Neural progenitor cell (in vitro differentiated cells): ENCODE data around the gene CNTD1. TPM values are rescaled to one million over a fixed set of nuclear protein-coding genes. Genes with fewer than 3 reads are reported as not detected.
"Not testable (repeated sequence)": the region's sequence is repeated elsewhere in the genome, so short reads cannot be mapped to it uniquely, and the experiment has no call there.

Source experiments
- DNase-seq: peaks from one replicate; pipeline ENCODE4 v3.0.0-alpha.2; 2016; ENCODE audit warnings: low spot score
- H2AFZ ChIP-seq: fragments of 200-600 bp; sonication (generic); replicated peaks from 2 replicates; pipeline ENCODE4 v1.6.1; 2016; ENCODE audit warnings: antibody characterized with exemption
- H3F3A ChIP-seq: fragments of 200-600 bp; sonication (generic); 2 replicates; pipeline ENCODE4 v1.6.1; 2016; ENCODE audit warnings: antibody characterized with exemption, low read depth
- H3K27ac ChIP-seq: fragments of 200-600 bp; sonication (generic); 2 replicates; pipeline ENCODE4 v1.5.1; 2016; ENCODE audit warnings: mild to moderate bottlenecking
- H3K27me3 ChIP-seq: fragments of 200-600 bp; sonication (generic); 2 replicates; pipeline ENCODE4 v1.6.1; 2016; ENCODE audit warnings: mild to moderate bottlenecking, moderate library complexity
- H3K36me3 ChIP-seq: fragments of 200-600 bp; sonication (generic); 2 replicates; pipeline ENCODE4 v1.5.1; 2016
- H3K4me1 ChIP-seq: fragments of 200-600 bp; sonication (generic); 2 replicates; pipeline ENCODE4 v1.6.1; 2016; ENCODE audit warnings: mixed run types
- H3K4me2 ChIP-seq: fragments of 200-600 bp; sonication (generic); 2 replicates; pipeline ENCODE4 v1.6.1; 2016
- H3K4me3 ChIP-seq: fragments of 200-600 bp; sonication (generic); 2 replicates; pipeline ENCODE4 v1.5.1; 2016
- H3K79me2 ChIP-seq: fragments of 200-600 bp; sonication (generic); 2 replicates; pipeline ENCODE4 v1.6.1; 2016; ENCODE audit warnings: low read depth
- H3K9ac ChIP-seq: fragments of 200-600 bp; sonication (generic); 2 replicates; pipeline ENCODE4 v1.6.1; 2016
- H3K9me3 ChIP-seq: fragments of 200-600 bp; sonication (generic); 2 replicates; pipeline ENCODE4 v1.5.1; 2016; ENCODE audit warnings: low read depth
- H4K20me1 ChIP-seq: fragments of 200-600 bp; sonication (generic); 2 replicates; pipeline ENCODE4 v1.6.1; 2016; ENCODE audit warnings: low read depth
- H3K27ac Mint-ChIP-seq: 3 replicates; pipeline ENCODE4 v1.8.0; 2021; ENCODE audit warnings: mixed read lengths
- H3K27me3 Mint-ChIP-seq: 2 replicates; pipeline ENCODE4 v1.8.0; 2022; ENCODE audit warnings: low read depth, mild to moderate bottlenecking, inconsistent platforms, moderate library complexity, mixed read lengths; ENCODE audit not compliant: insufficient read depth
- H3K36me3 Mint-ChIP-seq: 3 replicates; pipeline ENCODE4 v1.8.0; 2021; ENCODE audit warnings: mixed read lengths
- H3K4me1 Mint-ChIP-seq: 3 replicates; pipeline ENCODE4 v1.8.0; 2021; ENCODE audit warnings: mixed read lengths
- H3K4me3 Mint-ChIP-seq: 3 replicates; pipeline ENCODE4 v1.8.0; 2021; ENCODE audit warnings: mild to moderate bottlenecking, moderate library complexity, mixed read lengths
- H3K9me3 Mint-ChIP-seq: 3 replicates; pipeline ENCODE4 v1.8.0; 2020; ENCODE audit warnings: mixed read lengths
- EZH2 ChIP-seq: fragments of 200-600 bp; sonication (generic); IDR thresholded peaks from 2 replicates; pipeline ENCODE4 v1.6.1; 2017; ENCODE audit warnings: antibody characterized with exemption, mild to moderate bottlenecking, moderate library complexity
- EZH2phosphoT487 ChIP-seq: fragments of 200-600 bp; sonication (generic); IDR thresholded peaks from 2 replicates; pipeline ENCODE4 v1.6.1; 2017; ENCODE audit warnings: antibody characterized with exemption
- total RNA-seq: library from RNA; depleted of rRNA; stranded (reverse); fragments of >200 nt; gene quantifications from 2 replicates; pipeline ENCODE4 v1.2.3, GENCODE V29; 2015; ENCODE audit warnings: low replicate concordance
- TF ChIP-seq, protein P1 (sequence below): fragments of 200-600 bp; sonication (generic); IDR thresholded peaks from 2 replicates; pipeline ENCODE4 v1.5.1; 2017; ENCODE audit warnings: antibody characterized with exemption, mild to moderate bottlenecking

Gene CNTD1
- total RNA-seq, 1 donor from 2014 or later = not detected

- no peak overlapping the region for H2AFZ ChIP-seq
- peaks cover 7% of the 10 kb centered on the region for H3K27me3 Mint-ChIP-seq
- H3K9me3 ChIP-seq = no peaks in the 10 kb centered on the region
- H3K27ac ChIP-seq = no peak overlapping the region
- H3K4me1 Mint-ChIP-seq = no peaks in the 10 kb centered on the region
- no peaks in the 10 kb centered on the region for H3F3A ChIP-seq
- H3K4me3 Mint-ChIP-seq = no peak overlapping the region
- TF ChIP-seq, protein P1, sequence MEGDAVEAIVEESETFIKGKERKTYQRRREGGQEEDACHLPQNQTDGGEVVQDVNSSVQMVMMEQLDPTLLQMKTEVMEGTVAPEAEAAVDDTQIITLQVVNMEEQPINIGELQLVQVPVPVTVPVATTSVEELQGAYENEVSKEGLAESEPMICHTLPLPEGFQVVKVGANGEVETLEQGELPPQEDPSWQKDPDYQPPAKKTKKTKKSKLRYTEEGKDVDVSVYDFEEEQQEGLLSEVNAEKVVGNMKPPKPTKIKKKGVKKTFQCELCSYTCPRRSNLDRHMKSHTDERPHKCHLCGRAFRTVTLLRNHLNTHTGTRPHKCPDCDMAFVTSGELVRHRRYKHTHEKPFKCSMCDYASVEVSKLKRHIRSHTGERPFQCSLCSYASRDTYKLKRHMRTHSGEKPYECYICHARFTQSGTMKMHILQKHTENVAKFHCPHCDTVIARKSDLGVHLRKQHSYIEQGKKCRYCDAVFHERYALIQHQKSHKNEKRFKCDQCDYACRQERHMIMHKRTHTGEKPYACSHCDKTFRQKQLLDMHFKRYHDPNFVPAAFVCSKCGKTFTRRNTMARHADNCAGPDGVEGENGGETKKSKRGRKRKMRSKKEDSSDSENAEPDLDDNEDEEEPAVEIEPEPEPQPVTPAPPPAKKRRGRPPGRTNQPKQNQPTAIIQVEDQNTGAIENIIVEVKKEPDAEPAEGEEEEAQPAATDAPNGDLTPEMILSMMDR = no peak
- TF ChIP-seq EZH2 = no peak
- TF ChIP-seq EZH2phosphoT487 = no peak
- no peak for DNase-seq
- no peak overlapping the region for H3K4me3 ChIP-seq
- no peaks in the 10 kb centered on the region for H3K4me1 ChIP-seq
- H3K27me3 ChIP-seq = no peaks in the 10 kb centered on the region
- H3K36me3 Mint-ChIP-seq = peaks cover 5% of the 10 kb centered on the region
- H3K9me3 Mint-ChIP-seq = no peaks in the 10 kb centered on the region
- H3K36me3 ChIP-seq = no peaks in the 10 kb centered on the region
- H3K27ac Mint-ChIP-seq = peak overlapping the region; percentile 33
- no peak overlapping the region for H3K4me2 ChIP-seq
- H3K79me2 ChIP-seq = no peaks in the 10 kb centered on the region
- H3K9ac ChIP-seq = no peak overlapping the region
- no peaks in the 10 kb centered on the region for H4K20me1 ChIP-seq
Observed at GRCh38 chr17:42849451-42850181, 51.0 kb downstream of the CNTD1 start.

GRCh38 chr17:42850954-42851353 lies 52.3 kb downstream of the CNTD1 start, which contains the start of gene AOC3:
Gene AOC3 (plus strand): TSS chr17:42851199. CDS start chr17:42851344, 145 bp downstream.
- Histone ChIP-seq H3K27me3 (no peaks in the 10 kb centered on the region), H4K20me1 (no peaks in the 10 kb centered on the region), H3K79me2 (no peaks in the 10 kb centered on the region), H3K9ac (no peak within 1 kb of the TSS), H2AFZ (no peak within 1 kb of the TSS), H3K9me3 (no peaks in the 10 kb centered on the region), H3K4me1 (no peaks in the 10 kb centered on the region), H3F3A (no peaks in the 10 kb centered on the region), H3K36me3 (no peaks in the 10 kb centered on the region), H3K4me3 (no peak within 1 kb of the TSS), H3K4me2 (no peak within 1 kb of the TSS), H3K27ac (no peak within 1 kb of the TSS)
- TF ChIP-seq, protein P1 = no peak
- TF ChIP-seq EZH2phosphoT487 = no peak
- TF ChIP-seq EZH2 = no peak
- no peaks in the 10 kb centered on the region for H3K9me3 Mint-ChIP-seq
- no peak within 1 kb of the TSS for H3K4me3 Mint-ChIP-seq
- peaks cover 4% of the 10 kb centered on the region for H3K36me3 Mint-ChIP-seq
- H3K4me1 Mint-ChIP-seq = no peaks in the 10 kb centered on the region
- H3K27ac Mint-ChIP-seq = no peak within 1 kb of the TSS
- no peak for DNase-seq
- peaks cover 7% of the 10 kb centered on the region for H3K27me3 Mint-ChIP-seq

DNA sequence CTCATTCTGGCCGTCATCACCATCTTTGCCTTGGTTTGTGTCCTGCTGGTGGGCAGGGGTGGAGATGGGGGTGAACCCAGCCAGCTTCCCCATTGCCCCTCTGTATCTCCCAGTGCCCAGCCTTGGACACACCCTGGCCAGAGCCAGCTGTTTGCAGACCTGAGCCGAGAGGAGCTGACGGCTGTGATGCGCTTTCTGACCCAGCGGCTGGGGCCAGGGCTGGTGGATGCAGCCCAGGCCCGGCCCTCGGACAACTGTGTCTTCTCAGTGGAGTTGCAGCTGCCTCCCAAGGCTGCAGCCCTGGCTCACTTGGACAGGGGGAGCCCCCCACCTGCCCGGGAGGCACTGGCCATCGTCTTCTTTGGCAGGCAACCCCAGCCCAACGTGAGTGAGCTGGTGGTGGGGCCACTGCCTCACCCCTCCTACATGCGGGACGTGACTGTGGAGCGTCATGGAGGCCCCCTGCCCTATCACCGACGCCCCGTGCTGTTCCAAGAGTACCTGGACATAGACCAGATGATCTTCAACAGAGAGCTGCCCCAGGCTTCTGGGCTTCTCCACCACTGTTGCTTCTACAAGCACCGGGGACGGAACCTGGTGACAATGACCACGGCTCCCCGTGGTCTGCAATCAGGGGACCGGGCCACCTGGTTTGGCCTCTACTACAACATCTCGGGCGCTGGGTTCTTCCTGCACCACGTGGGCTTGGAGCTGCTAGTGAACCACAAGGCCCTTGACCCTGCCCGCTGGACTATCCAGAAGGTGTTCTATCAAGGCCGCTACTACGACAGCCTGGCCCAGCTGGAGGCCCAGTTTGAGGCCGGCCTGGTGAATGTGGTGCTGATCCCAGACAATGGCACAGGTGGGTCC lies 52.9 kb downstream of the CNTD1 start:
- H3K27ac ChIP-seq, H3K4me1 Mint-ChIP-seq, H3K9me3 ChIP-seq, H3K36me3 Mint-ChIP-seq, H3K4me2 ChIP-seq, H3K27ac Mint-ChIP-seq, H3K9ac ChIP-seq, H3K36me3 ChIP-seq, H3F3A ChIP-seq, H3K4me1 ChIP-seq, H3K4me3 ChIP-seq, H4K20me1 ChIP-seq, H3K4me3 Mint-ChIP-seq, H3K27me3 ChIP-seq, H3K27me3 Mint-ChIP-seq, H3K79me2 ChIP-seq, DNase-seq, H2AFZ ChIP-seq, H3K9me3 Mint-ChIP-seq: not testable (repeated sequence)
